GM21825 (cell line): Measurements from ENCODE around the gene KRT78.
"Not testable (repeated sequence)": the region's sequence is repeated elsewhere in the genome, so short reads cannot be mapped to it uniquely, and the experiment has no call there.

ENCODE experiments used
- ATAC-seq: cut with Tn5 transposase; IDR thresholded peaks from one replicate; pipeline ENCODE4 v1.9.1; 2021; ENCODE audit warnings: mild to moderate bottlenecking, moderate library complexity; ENCODE audit not compliant: unreplicated experiment

Gene KRT78, protein sequence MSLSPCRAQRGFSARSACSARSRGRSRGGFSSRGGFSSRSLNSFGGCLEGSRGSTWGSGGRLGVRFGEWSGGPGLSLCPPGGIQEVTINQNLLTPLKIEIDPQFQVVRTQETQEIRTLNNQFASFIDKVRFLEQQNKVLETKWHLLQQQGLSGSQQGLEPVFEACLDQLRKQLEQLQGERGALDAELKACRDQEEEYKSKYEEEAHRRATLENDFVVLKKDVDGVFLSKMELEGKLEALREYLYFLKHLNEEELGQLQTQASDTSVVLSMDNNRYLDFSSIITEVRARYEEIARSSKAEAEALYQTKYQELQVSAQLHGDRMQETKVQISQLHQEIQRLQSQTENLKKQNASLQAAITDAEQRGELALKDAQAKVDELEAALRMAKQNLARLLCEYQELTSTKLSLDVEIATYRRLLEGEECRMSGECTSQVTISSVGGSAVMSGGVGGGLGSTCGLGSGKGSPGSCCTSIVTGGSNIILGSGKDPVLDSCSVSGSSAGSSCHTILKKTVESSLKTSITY

DNA sequence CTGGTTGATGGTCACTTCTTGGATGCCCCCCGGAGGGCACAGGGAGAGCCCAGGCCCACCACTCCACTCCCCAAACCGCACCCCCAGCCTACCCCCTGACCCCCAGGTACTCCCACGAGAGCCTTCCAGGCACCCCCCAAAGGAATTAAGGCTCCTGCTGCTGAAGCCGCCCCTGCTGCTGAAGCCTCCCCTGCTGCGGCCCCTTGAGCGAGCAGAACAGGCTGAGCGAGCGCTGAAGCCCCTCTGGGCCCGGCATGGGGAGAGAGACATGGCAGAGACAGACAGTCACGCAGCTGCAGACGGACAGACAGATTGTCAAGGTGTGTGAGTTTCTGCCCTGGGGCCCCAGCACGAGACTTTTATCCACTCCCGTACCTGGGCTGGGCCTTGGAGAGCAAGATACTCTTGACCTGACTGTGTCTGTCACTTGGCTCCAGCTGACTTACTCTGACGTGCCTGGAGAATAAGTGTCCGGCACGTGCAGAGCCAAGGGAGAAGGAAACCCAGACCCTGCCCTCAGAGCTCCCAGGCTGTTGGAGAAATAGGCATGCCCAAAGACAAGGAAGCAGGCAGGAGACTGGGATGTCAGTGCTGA lies at the start of gene KRT78:
Gene KRT78, minus strand, starts transcription at position 334 of the 595 bp plus-strand sequence. Its CDS starts 64 bp downstream, at position 270.
- no peak for ATAC-seq

DNA sequence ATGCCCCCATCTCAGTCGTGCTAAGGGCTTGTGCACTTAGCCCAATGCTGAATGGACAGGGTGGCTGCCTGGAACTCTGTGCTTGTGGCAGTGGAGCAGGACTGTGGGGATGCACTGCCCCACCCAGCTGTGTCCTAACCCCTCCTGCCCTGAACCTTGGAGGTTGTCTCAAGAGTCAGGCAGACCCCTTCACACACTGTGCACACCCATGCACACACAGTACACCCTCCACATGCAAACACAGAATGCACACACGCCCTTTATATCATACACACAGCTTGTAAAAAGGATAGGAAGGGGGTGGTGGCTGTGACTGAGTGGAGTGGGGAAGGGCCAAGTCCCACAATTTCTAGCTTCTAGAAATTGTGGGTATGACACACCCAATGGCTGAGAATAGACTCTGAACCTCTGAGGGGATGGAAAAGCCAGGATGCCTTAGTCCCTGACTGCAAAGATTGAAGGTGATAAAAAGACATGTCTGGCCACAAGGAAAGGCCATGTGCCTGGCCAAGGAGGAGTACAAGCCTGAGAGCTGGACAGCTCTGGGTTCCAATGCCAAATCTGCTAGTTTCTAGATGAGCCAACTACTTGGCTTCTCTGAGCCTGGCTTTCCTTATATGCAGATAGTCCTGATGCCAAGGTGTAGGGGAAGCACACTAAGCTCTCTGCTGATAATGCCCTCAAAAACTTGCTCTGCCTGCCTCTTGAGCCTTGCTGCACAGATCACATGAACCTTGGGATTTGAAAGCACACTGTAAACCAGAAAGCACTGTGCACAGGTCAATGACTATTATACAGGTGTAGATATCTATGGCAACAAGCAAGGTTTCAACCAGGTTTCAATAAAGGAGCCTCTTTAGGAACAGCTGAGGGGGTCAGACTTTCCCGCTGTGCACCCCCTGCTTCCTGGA lies 47.7 kb upstream of the KRT78 start:
- no peak for ATAC-seq

DNA sequence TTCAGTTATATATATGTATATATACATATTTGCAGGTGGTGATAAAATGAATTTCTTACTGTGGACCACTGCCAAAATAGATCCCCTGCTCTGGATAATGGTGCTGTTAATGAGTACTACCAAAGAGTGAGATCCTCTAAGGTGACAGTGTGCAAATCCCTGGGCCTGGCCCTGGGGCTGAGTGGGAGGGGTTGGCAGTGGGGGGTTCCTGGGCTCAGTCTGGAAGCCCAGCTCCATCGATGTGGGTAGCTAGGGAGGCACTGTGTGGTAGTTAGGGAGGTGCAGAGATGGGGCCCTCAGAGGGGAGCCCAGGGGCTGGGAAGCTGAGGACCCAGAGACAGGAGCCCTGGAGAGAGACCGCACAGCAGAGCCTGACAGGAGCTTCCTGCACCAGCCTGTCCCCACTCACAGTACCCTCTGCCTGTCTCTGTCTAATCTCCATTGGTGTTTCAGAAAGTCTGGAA lies 47.0 kb upstream of the KRT78 start:
- no peak for ATAC-seq

DNA sequence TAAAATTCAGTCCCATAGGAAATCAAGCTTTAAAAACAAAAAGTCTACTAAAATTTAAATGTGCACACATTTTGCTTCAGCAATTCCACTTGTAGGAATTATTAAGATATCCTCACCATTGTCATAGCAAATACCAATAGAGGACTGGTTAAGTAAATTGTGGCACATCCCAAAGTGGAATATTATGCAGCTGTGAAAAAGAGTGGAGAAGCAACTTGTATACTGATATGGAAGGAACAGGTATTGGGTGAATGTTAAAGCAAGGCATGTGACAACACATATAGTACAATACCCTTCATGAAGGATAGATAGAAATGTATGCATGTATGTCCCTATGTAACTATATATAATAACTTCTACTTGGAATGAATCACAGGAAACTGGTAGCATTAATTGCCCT lies 44.2 kb upstream of the KRT78 start:
- no peak for ATAC-seq

DNA sequence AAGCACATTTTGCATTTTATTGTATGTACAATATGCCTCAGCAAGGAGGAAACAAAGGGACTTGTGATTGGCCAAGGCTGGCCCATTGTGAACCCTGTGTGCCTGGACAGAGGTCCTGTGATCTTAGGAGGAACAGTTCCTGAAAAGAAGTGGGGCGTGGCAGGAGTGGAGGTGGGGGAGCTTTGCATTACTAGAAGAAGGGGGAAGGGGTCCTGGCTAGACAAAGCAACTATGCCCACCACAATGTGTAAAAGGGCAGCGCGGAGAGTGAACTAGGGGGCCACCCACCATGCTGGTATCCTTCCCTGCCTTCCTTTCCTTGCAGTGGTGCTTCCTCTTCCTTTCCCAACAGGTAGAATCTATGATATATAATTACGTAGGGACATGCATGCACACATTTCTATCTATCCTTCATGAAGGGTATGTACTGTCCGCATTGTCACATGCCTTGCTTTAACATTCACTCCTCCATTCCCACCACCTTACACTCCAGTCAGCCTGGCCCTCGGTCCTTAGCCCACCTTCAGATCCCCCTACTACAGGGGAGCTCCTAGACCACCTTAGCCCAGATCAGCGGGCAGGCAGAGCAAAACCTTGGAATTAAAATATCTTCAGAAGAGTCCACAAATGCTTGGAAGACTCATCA lies 43.5 kb upstream of the KRT78 start:
- no peak for ATAC-seq

DNA sequence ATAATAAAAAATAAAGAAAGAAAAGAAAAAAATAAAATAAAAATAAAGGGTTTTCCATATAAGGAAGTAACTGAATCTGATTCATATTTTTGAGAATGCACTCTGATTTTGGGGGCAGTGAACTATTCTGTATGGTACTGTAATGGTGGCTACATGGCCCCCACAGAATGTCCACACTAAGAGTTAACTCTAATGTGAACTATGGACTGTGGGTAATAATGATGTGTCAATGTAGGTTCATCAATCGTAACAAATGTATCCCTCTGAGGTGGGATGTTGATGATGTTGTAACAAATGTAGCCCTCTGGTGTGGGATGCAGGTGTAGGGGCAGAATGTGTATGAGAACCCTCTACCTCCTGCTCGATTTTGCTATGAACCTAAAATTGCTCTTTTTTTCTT lies 42.2 kb upstream of the KRT78 start:
- no peak for ATAC-seq

DNA sequence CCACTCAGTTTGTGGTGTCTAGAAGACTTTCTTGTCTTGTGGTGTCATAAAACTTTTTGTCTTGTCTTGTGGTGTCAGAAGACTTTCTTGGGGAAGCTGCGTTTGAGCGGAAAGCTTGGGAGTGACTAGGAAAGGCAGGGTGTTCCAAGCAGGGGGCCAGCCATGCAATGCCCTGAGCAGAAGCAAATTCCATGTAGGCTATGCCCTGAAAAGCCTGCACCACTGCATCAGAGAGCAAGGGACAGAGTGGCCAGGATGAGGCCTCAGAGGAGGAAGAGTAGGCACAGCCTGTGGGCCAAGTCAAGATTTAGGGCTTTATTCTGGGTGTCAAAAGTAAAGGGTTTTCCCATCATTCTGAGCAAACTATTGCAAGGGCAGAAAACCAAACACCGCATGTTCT lies 41.6 kb upstream of the KRT78 start:
- no peak for ATAC-seq

DNA sequence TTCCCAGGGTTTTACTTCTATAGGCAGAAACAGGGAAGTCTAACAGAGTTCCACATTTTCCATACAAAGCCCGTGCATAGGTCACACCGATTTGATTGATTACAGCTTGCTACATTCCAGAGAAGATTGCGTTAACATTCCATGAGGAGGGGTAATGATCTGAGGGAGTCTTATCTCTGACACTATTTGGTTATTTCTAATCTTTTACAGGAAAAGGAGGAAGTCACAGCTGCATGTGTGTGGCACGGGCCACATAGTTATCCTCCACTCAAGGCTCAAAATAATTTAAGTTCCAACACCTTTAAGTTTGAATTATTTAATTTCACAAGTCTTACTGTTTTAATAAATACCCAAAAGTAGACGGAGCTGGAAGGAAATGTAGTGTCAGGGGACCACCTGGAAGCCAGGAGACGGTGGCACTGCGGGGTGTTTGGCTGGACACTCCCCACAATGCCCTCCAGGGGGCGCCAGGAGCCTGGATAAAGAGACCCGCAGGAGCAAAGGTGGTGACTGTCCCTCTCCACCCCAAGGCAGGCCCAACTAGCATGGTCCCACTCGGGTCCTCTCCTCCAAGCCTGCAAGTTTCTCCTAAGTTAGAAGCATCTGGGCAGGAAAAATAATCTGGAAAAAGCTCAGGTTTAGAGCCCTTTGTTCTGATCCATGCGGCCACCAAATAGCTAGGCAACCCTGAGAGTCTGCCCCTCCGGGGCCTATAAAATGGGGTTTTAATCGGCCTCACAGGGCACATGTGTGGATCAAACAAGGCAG lies 35.9 kb upstream of the KRT78 start:
- ATAC-seq: no peak

DNA sequence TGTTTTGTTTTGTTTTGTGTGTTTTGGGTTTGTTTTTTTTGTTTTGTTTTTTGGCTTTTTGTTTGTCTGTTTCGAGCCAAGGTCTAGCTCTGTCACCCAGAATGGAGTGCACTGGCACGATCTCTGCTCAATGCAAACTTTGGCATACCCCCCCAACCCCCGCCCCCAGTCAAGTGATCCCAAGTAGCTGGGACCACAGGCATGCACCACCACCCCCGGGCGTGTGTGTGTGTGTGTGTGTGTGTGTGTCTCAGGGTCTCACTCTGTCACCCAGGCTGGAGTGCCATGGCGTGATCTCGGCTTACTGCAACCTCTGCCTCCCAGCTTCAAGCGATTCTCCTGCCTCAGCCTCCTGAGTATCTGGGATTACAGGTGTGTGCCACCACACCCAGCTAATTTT lies 31.7 kb upstream of the KRT78 start:
- not testable (repeated sequence) for ATAC-seq

DNA sequence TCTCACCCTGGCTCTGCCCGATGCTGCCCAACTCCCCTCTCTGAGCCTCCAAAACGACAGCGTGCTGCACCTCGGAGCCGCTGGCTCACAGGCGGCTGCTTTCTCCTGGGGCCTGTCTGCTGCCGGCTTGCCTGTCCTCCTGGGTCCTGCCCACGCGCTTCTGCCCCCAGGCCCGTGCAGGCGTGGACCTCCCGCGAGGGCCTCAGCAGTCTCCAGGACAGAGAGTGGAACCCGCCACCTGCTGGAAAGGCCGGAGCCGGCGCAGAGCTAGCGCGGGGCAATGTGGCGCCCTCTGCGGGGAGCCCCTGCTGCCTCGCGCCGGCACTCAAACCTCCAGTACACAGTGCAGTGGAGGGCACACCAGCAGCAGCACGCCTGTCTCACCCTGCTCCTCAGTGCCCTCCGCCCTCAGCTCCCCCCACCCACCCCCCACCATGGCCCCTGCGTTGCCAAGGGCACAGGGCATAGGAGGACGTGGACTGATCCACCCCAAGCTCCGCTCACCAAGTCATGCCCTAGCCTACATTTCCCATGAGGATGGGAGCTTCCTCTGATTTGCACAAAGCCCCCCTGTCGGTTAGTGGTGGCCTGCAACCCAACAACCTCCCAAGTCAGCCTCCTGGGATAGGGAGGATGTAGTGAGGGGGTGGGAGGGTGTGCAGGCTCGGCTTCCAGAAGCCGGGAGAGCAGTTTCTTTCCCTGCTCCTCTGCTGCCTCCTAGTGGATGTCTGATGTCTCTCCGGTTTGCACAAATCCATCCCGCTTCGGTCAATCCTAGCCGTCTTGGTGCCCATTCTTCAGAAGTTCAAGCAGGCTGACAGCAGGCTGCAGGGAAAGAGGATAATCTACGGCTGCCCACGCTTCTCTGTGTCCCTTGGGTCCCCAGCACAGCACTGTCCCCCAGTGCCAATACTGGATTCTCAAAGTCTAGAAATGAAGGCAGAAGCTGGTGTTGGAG lies 30.9 kb upstream of the KRT78 start:
- ATAC-seq: no peak

DNA sequence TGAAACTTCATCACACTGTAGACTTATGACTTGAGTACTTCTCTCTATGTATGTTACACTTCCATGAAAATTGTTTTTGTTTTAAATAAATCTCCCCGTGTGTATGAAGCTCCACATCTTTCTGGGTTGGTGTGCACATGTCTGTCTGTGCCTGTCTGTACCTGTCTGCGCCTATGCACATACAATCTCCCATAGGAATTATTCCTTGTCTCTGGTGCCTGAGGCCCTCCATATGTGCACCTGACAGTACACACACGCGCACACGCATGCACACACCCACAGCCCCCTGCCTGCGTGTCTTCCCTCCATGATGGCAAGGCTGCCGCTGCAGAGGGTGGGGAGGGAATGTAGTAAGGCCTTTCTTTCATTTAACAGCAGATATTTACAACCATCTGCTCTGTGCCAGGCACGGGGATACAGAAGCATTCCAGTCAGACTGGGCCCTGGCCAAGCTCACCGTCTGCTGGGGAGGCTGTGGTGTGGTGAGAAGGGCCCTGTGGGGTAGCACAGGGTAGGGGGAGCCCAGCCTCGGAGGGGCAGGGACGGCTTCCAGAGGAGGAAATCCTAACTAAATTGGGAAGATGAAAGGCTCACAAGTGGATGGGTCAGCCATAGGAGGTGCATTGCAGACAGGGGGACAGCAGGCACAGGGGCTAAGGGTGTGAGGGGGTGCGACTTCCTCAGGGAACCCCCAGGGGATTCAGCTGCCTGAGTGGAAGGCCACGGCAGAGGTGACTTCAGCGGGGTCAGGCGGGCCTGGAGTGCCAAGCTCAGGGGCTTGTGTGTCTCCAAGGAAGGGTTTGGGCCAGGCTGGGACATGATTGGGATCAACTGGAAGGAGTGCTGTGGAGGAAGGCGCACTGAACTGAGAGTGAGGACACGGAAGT lies 30.0 kb upstream of the KRT78 start:
- ATAC-seq: no peak

DNA sequence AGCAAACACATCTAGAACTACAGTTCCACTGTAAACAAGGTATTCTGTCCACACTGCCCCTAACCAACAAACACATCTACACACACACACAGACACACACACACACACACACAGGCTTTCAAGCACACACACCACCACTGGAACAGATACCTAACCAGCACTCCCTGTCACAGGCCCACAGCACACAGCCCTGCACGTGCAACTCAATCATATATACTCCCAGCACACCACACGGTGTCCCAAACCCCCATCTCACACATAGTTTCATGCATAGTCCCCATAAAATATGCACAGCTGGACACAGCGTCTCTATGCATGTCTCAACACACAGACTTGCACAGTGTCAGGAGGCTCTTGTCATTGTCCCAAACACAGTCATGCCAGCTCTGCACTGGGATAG lies 28.4 kb upstream of the KRT78 start:
- no peak for ATAC-seq

DNA sequence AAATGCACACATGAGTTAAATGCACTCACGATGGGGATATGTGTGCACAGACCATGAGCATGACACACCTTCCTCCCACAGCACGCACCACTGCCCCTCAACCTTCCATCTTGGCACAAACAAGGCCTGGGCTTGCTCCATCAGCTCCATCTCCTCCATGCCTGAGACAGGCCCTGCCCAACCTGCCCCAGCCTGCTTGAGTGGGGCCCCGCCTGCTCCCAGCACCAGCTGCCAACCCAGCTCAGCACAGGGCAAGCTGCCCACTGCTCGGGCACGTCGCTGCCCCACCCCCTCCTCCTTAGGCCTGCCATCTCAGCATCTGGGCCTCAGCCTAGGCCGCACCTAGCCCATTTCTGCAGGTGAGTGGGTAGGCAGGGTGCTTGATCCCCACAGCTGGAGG lies 27.6 kb upstream of the KRT78 start:
- no peak for ATAC-seq

DNA sequence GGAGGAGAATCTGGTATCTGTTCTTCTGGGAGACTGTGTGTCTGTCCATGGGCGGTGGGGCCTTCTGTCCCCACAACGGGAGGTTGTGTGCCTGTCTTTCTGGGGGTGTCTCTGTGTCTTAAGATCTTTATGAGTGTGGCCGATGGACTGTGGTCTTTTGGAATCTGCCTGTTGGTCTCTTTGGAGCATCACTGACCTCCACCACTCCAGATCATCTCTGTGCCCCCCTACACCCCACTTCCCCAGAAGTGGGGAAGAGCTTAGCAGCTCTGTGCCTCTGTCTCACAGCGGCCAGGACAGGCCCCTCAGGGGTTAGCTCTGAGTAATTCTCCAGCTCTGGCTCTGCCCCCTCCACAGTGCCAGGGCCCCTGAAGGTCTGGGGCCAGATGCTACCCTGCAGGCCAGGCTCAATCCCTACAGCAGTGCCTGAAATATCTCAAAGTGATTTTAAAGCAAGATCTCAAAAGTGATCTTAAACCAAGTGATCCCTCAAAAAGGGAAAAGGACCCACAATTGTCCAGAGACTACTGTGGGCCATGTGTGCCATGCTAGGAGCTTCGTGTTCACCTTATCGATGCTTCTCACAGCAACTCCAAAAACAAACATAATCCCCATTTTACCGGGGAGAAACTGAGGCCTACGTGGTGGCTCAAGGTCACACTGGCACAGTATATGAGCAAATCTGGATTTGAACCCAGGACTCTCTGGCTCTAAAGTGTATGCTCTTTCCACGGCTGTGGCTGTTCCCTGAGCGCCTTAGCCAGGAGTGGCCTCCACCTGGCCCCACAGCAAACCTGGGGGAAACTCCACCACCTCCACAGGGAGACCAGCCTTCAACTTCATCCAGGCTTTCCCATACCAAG lies 26.0 kb upstream of the KRT78 start:
- ATAC-seq: no peak

DNA sequence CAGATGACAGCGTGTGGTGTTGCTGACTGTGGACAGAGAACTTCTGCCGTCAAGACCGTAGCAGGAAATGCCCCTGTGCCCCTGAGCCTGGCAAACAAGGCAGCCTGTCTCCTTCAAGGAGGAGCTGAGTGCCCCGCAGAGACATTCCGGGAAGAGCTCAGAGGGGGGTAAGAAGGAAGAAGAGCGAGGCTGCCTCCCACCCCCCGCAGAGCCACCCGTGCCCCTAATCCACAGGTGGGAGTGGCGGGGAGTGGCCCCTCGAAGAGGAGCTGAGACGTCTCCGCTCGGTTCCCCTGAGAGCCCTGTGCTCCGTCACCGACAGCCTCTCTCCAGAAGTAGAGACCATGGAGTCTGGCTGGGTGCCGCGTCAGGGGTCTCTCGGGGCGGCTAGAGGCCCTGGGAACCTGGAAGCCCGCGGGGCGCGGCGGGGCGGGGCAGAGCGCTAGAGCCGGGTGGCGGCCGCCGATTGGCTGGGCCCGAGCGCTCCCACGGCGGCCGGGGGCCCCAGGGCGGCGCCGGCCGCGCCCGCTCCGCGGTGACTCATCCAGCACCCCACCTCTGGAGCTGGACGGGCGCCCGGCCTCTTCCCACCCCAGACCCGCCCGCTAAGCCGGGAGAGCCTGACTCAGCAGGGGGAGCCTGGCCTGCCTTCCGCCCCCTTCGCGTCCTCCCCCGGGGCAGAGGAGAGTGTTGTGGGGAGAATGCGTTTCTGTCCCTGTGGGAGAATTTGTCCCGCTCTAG lies 25.2 kb upstream of the KRT78 start:
- ATAC-seq: no peak

DNA sequence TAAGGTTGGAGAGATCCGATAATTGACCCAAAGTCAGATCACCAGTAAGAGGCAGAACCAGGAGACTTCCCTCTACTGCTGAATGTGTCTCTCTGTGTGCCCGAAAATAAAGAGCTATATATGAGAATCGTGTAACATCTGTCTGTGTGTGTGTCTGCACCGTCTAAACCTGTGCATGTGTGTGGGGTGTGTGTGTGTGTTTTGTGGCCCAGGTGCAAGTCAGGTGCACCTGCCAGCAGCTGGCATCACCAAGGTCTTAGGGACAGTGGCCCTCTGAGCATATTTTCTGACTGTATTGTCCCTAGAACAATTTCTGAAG lies 24.7 kb upstream of the KRT78 start:
- no peak for ATAC-seq
